GM12878 (cell line): ENCODE data around the gene SFSWAP. TPM values are rescaled to one million over a fixed set of nuclear protein-coding genes. Genes with fewer than 3 reads are reported as not detected.

ENCODE experiments used
- ATAC-seq: fragments of 200-7000 bp; cut with Tn5 transposase; 3 replicates; pipeline ENCODE4 v1.9.1; 2020; ENCODE audit warnings: mild to moderate bottlenecking, moderate library complexity
- BruUV-seq: library from RNA; stranded (reverse); fragments of 400-500 nt; replicated peaks from 2 replicates; lab custom pipeline; 2021; lab: Mats Ljungman, UMichigan
- CTCF ChIA-PET: fragments of 300-600 bp; sonication (Branson Sonifier 250); formaldehyde crosslinking; extraction: SDS; loops from one replicate; lab custom pipeline; 2021; ENCODE audit warnings: inconsistent platforms; lab: Yijun Ruan, JAX
- POLR2A ChIA-PET: fragments of 350-600 bp; formaldehyde crosslinking; extraction: SDS; loops from one replicate; lab custom pipeline; 2021; ENCODE audit warnings: inconsistent platforms; lab: Charles Lee
- RAD21 ChIA-PET: fragments of 300-600 bp; sonication (Branson Sonifier 250); formaldehyde crosslinking; loops from one replicate; lab custom pipeline; 2023; ENCODE audit warnings: antibody characterized with exemption; ENCODE audit not compliant: unreplicated experiment; lab: Charles Lee
- SMC1A ChIA-PET: fragments of 300-600 bp; sonication (Branson Sonifier 250); formaldehyde crosslinking; loops from one replicate; lab custom pipeline; 2023; ENCODE audit not compliant: unreplicated experiment, uncharacterized antibody; lab: Charles Lee
- DNase-seq: peaks from one replicate; pipeline ENCODE4 v3.0.0-alpha.2; 2011; ENCODE audit warnings: low read depth, low spot score
- FAIRE-seq: peaks from 3 replicates; lab custom pipeline; 2011; peaks lifted over from hg19 to GRCh38; lab: Jason Lieb, UNC
- H2AFZ ChIP-seq: 2 replicates; pipeline ENCODE4 v1.6.0; 2011; ENCODE audit warnings: low read depth, low read length, control low read depth; ENCODE audit not compliant: control insufficient read depth
- H3K27ac ChIP-seq: 2 replicates; pipeline ENCODE4 v1.5.1; 2011; ENCODE audit warnings: control low read depth; ENCODE audit not compliant: control insufficient read depth, insufficient read depth
- H3K27me3 ChIP-seq, 2 experiments: replicated peaks in 1 of 2; 2 replicates each; pipeline versions ENCODE4 v1.6.0 to v1.6.1; 2011; ENCODE audit warnings: low read length in 1 of 2; ENCODE audit not compliant: control insufficient read depth in 2 of 2, insufficient read depth in 2 of 2
- H3K36me3 ChIP-seq, 2 experiments: 2 replicates each; pipeline ENCODE4 v1.5.1; 2011; ENCODE audit warnings: low read length in 1 of 2; ENCODE audit not compliant: control insufficient read depth in 2 of 2, insufficient read depth in 2 of 2
- H3K4me1 ChIP-seq: 2 replicates; pipeline ENCODE4 v1.6.1; 2011; ENCODE audit warnings: mild to moderate bottlenecking, low read length, moderate library complexity, mixed read lengths; ENCODE audit not compliant: control insufficient read depth, insufficient read depth
- H3K4me2 ChIP-seq: 2 replicates; pipeline ENCODE4 v1.6.0; 2011; ENCODE audit warnings: control low read depth; ENCODE audit not compliant: control insufficient read depth, insufficient read depth
- H3K4me3 ChIP-seq: fragments of 200-600 bp; sonication (generic); 2 replicates; pipeline ENCODE4 v1.5.1; 2016
- H3K79me2 ChIP-seq: 2 replicates; pipeline ENCODE4 v1.6.0; 2011; ENCODE audit warnings: low read length; ENCODE audit not compliant: control insufficient read depth, insufficient read depth
- H3K9ac ChIP-seq: 2 replicates; pipeline ENCODE4 v1.8.0; 2011; ENCODE audit warnings: low read length, control low read depth, mixed read lengths; ENCODE audit not compliant: control insufficient read depth, insufficient read depth
- H3K9me3 ChIP-seq: replicated peaks from 3 replicates; pipeline ENCODE4 v1.5.1; 2011; ENCODE audit warnings: mild to moderate bottlenecking, low read length; ENCODE audit not compliant: control insufficient read depth, insufficient read depth
- H4K20me1 ChIP-seq: 2 replicates; pipeline ENCODE4 v1.6.0; 2011; ENCODE audit not compliant: control insufficient read depth, insufficient read depth
- FOXM1 ChIP-seq: IDR thresholded peaks from 2 replicates; pipeline ENCODE4 v1.6.1; 2012; ENCODE audit warnings: low read depth, mild to moderate bottlenecking, inconsistent platforms, low read length, moderate library complexity
- MEF2B ChIP-seq: fragments of 450-650 bp; IDR thresholded peaks from 2 replicates; pipeline ENCODE4 v1.6.1; 2018; ENCODE audit warnings: mild to moderate bottlenecking, moderate library complexity; ENCODE audit not compliant: partially characterized antibody, poor library complexity, severe bottlenecking
- NR2F1 ChIP-seq: fragments of 450-650 bp; conservative IDR thresholded peaks from 2 replicates; pipeline ENCODE4 v1.6.1; 2017; ENCODE audit warnings: mild to moderate bottlenecking
- TCF7 ChIP-seq: IDR thresholded peaks from 2 replicates; pipeline ENCODE4 v1.6.1; 2014; ENCODE audit warnings: antibody characterized with exemption, borderline replicate concordance
- WGBS: methylation state at CpG from one replicate; pipeline ENCODE4 v1.1.6; 2016; ENCODE audit warnings: low lambda C conversion rate; ENCODE audit not compliant: insufficient replicate concordance, insufficient coverage; ENCODE audit errors: missing lambda C conversion rate; 5-methylcytosine and 5-hydroxymethylcytosine counted together
- in situ Hi-C: fragments of 300-500 bp; cut with MboI; formaldehyde crosslinking; loops from 9 replicates; pipeline ENCODE4 v1.14.3; 2018; ENCODE audit warnings: mixed read lengths
- intact Hi-C: fragments of 100-400 bp; cut with micrococcal nuclease; formaldehyde crosslinking; loops from one replicate; pipeline ENCODE4 v1.14.2; 2022; ENCODE audit not compliant: unreplicated experiment
- polyA plus RNA-seq, 11 experiments: library from polyadenylated mRNA; depleted of rRNA in 4 of 11; unstranded in 6 of 11; stranded (reverse) in 5 of 11; fragments of >200 nt; fragmentation: Nextera tagmentation in 4 of 11; fragmentation: Illumina TruSeq in 1 of 11; extraction: Ambion mirVana in 4 of 11; extraction: Trizol in 1 of 11; gene quantifications; 1 replicate in 1 of 11; 2 replicates in 10 of 11; pipeline versions ENCODE4 v1.2.1 to v1.2.3, GENCODE V29; 2011 to 2016; ENCODE audit warnings: inconsistent platforms in 2 of 11, missing spikeins in 2 of 11, low read depth in 1 of 11
- total RNA-seq, 4 experiments: library from RNA; depleted of rRNA in 3 of 4; stranded (reverse); fragments of >200 nt in 3 of 4; fragmentation: Illumina TruSeq in 1 of 4; extraction: Trizol in 1 of 4; gene quantifications; 2 replicates each; pipeline versions ENCODE4 v1.2.1 to v1.2.3, GENCODE V29; 2013 to 2021

Gene SFSWAP
- total and polyA plus RNA-seq, 10 of the 15 experiments (the other 5 are each of a cell fraction or from before 2014, with no cell fraction given) = 1.8 to 48.6 (median 25.0) TPM

DNA sequence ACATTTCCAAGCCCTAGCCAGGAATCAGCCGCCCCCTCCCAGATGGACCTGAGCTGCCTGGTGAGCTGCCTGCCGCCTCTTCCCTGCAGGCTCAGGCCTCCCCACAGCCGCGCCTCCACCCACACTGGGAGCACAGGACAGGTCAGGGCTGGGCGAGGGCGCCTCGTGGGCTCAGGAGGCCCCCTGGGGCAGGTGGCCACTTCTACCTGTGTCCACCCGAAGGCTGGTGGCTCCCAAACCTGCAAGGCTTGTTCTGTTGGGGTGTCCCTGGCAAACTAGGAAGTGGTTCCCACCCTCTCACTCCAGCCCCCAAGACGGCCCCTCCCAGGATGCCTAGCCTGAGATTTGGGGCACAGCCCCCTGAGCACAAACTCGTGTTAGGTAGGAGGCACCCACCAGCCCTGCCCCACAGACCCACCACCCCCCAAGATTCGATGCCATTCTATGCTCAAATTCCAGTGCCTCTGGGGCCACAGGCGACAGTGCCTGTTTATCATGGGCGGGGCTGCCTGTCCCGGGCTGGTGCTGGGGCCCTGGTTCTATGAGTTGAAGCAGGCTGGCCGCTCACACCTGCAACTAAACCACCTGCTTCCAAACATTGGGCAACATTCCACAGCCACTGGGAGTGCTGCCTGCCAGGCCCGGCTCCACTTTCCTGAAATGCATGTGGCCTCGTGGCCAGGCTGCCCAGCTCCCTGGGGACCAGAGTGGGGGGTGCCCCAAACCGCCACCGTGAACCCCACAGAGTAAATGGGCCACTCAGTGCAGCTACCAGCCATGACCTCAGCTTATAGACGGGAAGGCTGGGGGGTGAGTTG is 124.1 kb downstream of the SFSWAP start:
- ChIA-PET POLR2A (no interaction called here), RAD21 (interaction anchor here (1.0 to 1.6 kb wide), 3 partner anchors 95 to 730 kb away, joined by 3 to 4 read pairs (median 3); no protein-coding TSS in a partner anchor), CTCF (interaction anchor here (0.5 to 1.6 kb wide), 4 partner anchors 115 to 731 kb away, joined by 3 to 4 read pairs (median 4); partner anchors contain the start of gene EP400), SMC1A (no interaction called here)
- ATAC-seq = no peak
- Histone ChIP-seq H3K36me3 (no peaks in the 10 kb centered on the region), H3K27ac (no peak overlapping the region), H3K9me3 (no peaks in the 10 kb centered on the region), H3K4me3 (no peak overlapping the region), H3K79me2 (no peaks in the 10 kb centered on the region), H2AFZ (no peak overlapping the region), H3K4me1 (no peaks in the 10 kb centered on the region), H4K20me1 (no peaks in the 10 kb centered on the region), H3K4me2 (no peak overlapping the region), H3K27me3 (peaks cover 0 to 3% of the 10 kb centered on the region in 2 experiments; a peak in 2 of 4 replicates), H3K9ac (no peak overlapping the region)
- TF ChIP-seq FOXM1 (no peak), MEF2B (peak; percentile 33)
- intact Hi-C loops (loop anchor here (5.0 kb wide), 1 partner anchor 167 kb away; no protein-coding TSS in a partner anchor), in situ Hi-C loops (no loop called here)
- WGBS = 32% methylated on average over 20 of the region's 20 CpGs
- no peak for FAIRE-seq
- no peak for DNase-seq
- no TSS peak for BruUV-seq

DNA sequence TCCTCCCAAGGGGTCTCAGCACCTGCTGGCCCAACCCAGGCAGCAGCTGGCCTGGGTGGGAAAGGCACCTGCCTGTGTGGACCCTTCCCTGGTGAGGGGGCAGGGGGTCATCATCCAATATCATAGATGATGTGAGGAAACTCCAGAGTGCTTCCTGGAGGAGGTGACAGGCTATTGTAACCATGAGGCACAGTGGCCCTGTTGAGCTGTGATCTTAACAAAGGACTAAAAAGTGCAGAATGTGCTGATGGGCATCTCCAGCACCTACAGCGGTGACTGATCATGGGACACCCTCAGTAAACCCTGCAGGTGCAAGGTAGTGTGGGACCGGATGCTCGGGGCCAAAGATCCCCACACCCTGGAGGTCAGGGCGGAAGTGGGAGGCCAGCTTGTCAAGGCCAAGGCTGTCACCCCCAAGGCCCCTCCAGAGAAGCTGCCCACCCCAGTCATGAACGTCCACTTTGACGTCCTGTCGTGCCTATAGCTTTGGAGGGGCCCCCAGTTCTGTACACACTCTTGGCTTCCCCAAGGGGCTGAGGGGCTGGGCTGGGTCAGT is 124.8 kb downstream of the SFSWAP start:
- Histone ChIP-seq H3K79me2 (no peaks in the 10 kb centered on the region), H3K27me3 (peaks cover 0 to 3% of the 10 kb centered on the region in 2 experiments; a peak in 1 of 4 replicates), H3K36me3 (no peaks in the 10 kb centered on the region), H4K20me1 (no peaks in the 10 kb centered on the region), H3K4me2 (no peak overlapping the region), H3K9me3 (no peaks in the 10 kb centered on the region), H3K4me1 (no peaks in the 10 kb centered on the region), H2AFZ (no peak overlapping the region), H3K4me3 (no peak overlapping the region), H3K27ac (no peak overlapping the region), H3K9ac (no peak overlapping the region)
- no TSS peak for BruUV-seq
- FAIRE-seq (no peak), DNase-seq (no peak), ATAC-seq (peak; percentile 11; the same call in 2 of the 3 replicates)
- SMC1A ChIA-PET = interaction anchor here (0.6 kb wide), 1 partner anchor 37 kb away, joined by 4 read pairs; no protein-coding TSS in a partner anchor
- CTCF ChIA-PET = interaction anchor here (0.7 to 1.6 kb wide), 7 partner anchors 94 to 731 kb away, joined by 3 to 5 read pairs (median 4); partner anchors contain the start of gene EP400
- RAD21 ChIA-PET = interaction anchor here (0.6 to 1.6 kb wide), 5 partner anchors 94 to 731 kb away, joined by 3 to 4 read pairs (median 3); no protein-coding TSS in a partner anchor
- no peak for TF ChIP-seq TCF7
- 0 out of 2 replicates have a peak, but pooled peaks have one; percentile 14 for TF ChIP-seq NR2F1
- WGBS = 28% methylated on average over 7 of the region's 7 CpGs
- in situ Hi-C loops = no loop called here
- POLR2A ChIA-PET = interaction anchor here (0.7 kb wide), 1 partner anchor 219 kb away, joined by 7 read pairs; no protein-coding TSS in a partner anchor
- intact Hi-C loops = loop anchor here (5.0 kb wide), 1 partner anchor 167 kb away; no protein-coding TSS in a partner anchor
